Trophoblast cell (in vitro differentiated cells and primary cell): Measurements from ENCODE around the gene USH2A.

Experiments used
- DNase-seq, 2 donors: peaks; one replicate each; pipeline ENCODE4 v3.0.0-alpha.2; 2016
- H2AFZ ChIP-seq: 2 replicates; pipeline ENCODE4 v1.6.1; 2013; ENCODE audit warnings: low read length, moderate library complexity, mild to moderate bottlenecking; ENCODE audit not compliant: insufficient read depth, poor library complexity
- H2AK5ac ChIP-seq: 2 replicates; pipeline ENCODE4 v1.6.1; 2013; ENCODE audit warnings: mild to moderate bottlenecking, low read length
- H2BK120ac ChIP-seq: 2 replicates; pipeline ENCODE4 v1.6.1; 2013; ENCODE audit warnings: low read length, mild to moderate bottlenecking, moderate library complexity; ENCODE audit not compliant: insufficient read depth, poor library complexity
- H2BK12ac ChIP-seq: 2 replicates; pipeline ENCODE4 v1.6.1; 2013; ENCODE audit warnings: mild to moderate bottlenecking, low read length, moderate library complexity
- H2BK5ac ChIP-seq: 2 replicates; pipeline ENCODE4 v1.6.1; 2013; ENCODE audit warnings: low read length, low read depth, moderate library complexity, mild to moderate bottlenecking; ENCODE audit not compliant: poor library complexity
- H3K14ac ChIP-seq: 2 replicates; pipeline ENCODE4 v1.6.1; 2013; ENCODE audit warnings: mild to moderate bottlenecking, low read length
- H3K18ac ChIP-seq: 2 replicates; pipeline ENCODE4 v1.6.1; 2013; ENCODE audit warnings: mild to moderate bottlenecking, low read length
- H3K23ac ChIP-seq: 2 replicates; pipeline ENCODE4 v1.6.1; 2013; ENCODE audit warnings: low read length
- H3K27ac ChIP-seq: 2 replicates; pipeline ENCODE4 v1.5.1; 2013; ENCODE audit warnings: low read depth, mild to moderate bottlenecking, inconsistent platforms, low read length, moderate library complexity
- H3K27me3 ChIP-seq: 2 replicates; pipeline ENCODE4 v1.6.1; 2013; ENCODE audit warnings: inconsistent platforms, mild to moderate bottlenecking, low read length, moderate library complexity; ENCODE audit not compliant: insufficient read depth
- H3K36me3 ChIP-seq, 2 experiments: 1 replicate in 1 of 2; 2 replicates in 1 of 2; pipeline ENCODE4 v1.6.1; 2013; ENCODE audit warnings: low read length in 2 of 2, mild to moderate bottlenecking in 2 of 2, moderate library complexity in 1 of 2; ENCODE audit not compliant: insufficient read depth in 2 of 2, control insufficient read depth in 1 of 2
- H3K4ac ChIP-seq: 2 replicates; pipeline ENCODE4 v1.6.1; 2013; ENCODE audit warnings: low read depth, mild to moderate bottlenecking, low read length, moderate library complexity
- H3K4me1 ChIP-seq, 2 experiments: 1 replicate in 1 of 2; 2 replicates in 1 of 2; pipeline ENCODE4 v1.6.1; 2013; ENCODE audit warnings: low read length in 2 of 2, mild to moderate bottlenecking in 2 of 2, moderate library complexity in 1 of 2; ENCODE audit not compliant: insufficient read depth in 2 of 2, control insufficient read depth in 1 of 2
- H3K4me2 ChIP-seq: 2 replicates; pipeline ENCODE4 v1.6.1; 2013; ENCODE audit warnings: inconsistent platforms, mild to moderate bottlenecking, low read length, moderate library complexity
- H3K4me3 ChIP-seq: 2 replicates; pipeline ENCODE4 v1.5.1; 2013; ENCODE audit warnings: mild to moderate bottlenecking, low read depth, low read length, inconsistent platforms
- H3K79me1 ChIP-seq: one replicate; pipeline ENCODE4 v1.6.1; 2013; ENCODE audit warnings: low read length
- H3K79me2 ChIP-seq: 2 replicates; pipeline ENCODE4 v1.6.1; 2013; ENCODE audit warnings: low read length, mild to moderate bottlenecking; ENCODE audit not compliant: control insufficient read depth, insufficient read depth, poor library complexity
- H3K9ac ChIP-seq: 2 replicates; pipeline ENCODE4 v1.6.1; 2013; ENCODE audit warnings: mild to moderate bottlenecking, low read length
- H3K9me3 ChIP-seq: 2 replicates; pipeline ENCODE4 v1.6.1; 2013; ENCODE audit warnings: low read depth, mild to moderate bottlenecking, control low read depth, inconsistent platforms, low read length; ENCODE audit not compliant: insufficient read depth
- H4K12ac ChIP-seq: 2 replicates; pipeline ENCODE4 v1.6.1; 2013; ENCODE audit warnings: low read depth, mild to moderate bottlenecking, low read length, moderate library complexity
- H4K8ac ChIP-seq: 2 replicates; pipeline ENCODE4 v1.6.1; 2013; ENCODE audit warnings: low read depth, mild to moderate bottlenecking, low read length, moderate library complexity
- H4K91ac ChIP-seq: one replicate; pipeline ENCODE4 v1.6.1; 2013; ENCODE audit warnings: low read depth, mild to moderate bottlenecking, low read length, moderate library complexity
- WGBS: extraction: QIAGEN DNeasy Blood & Tissue Kit; methylation state at CpG from one replicate; pipeline ENCODE4 v1.1.7; 2013; ENCODE audit warnings: missing lambda C conversion rate; ENCODE audit not compliant: insufficient read length, insufficient coverage; ENCODE audit errors: extremely low coverage; 5-methylcytosine and 5-hydroxymethylcytosine counted together

USH2A gene

GRCh38 chr1:215957663-215958062 lies 465.6 kb downstream of the USH2A start:
- no peak overlapping the region for H3K4me3 ChIP-seq
- no peaks in the 10 kb centered on the region for H3K27me3 ChIP-seq
- no CpG with 5 or more reads among the region's 7 CpGs for WGBS
- H3K9ac ChIP-seq: no peak overlapping the region
- no peak overlapping the region for H2BK120ac ChIP-seq
- H3K27ac ChIP-seq: no peak overlapping the region
- H2BK5ac ChIP-seq: no peak overlapping the region
- H3K36me3 ChIP-seq: no peaks in the 10 kb centered on the region
- no peak overlapping the region for H4K91ac ChIP-seq
- no peak overlapping the region for H3K4ac ChIP-seq
- no peaks in the 10 kb centered on the region for H3K9me3 ChIP-seq
- no peak overlapping the region for H3K4me2 ChIP-seq
- H4K12ac ChIP-seq: no peak overlapping the region
- H3K18ac ChIP-seq: no peak overlapping the region
- no peaks in the 10 kb centered on the region for H3K4me1 ChIP-seq
- DNase-seq: no peak
- no peaks in the 10 kb centered on the region for H3K79me2 ChIP-seq
- no peak overlapping the region for H3K14ac ChIP-seq
- no peak overlapping the region for H2AK5ac ChIP-seq
- no peak overlapping the region for H2BK12ac ChIP-seq
- no peak overlapping the region for H3K23ac ChIP-seq
- no peaks in the 10 kb centered on the region for H3K79me1 ChIP-seq
- no peak overlapping the region for H4K8ac ChIP-seq
- H2AFZ ChIP-seq: no peak overlapping the region

GRCh38 chr1:215932558-215932957 lies 490.7 kb downstream of the USH2A start:
- Histone ChIP-seq H3K79me2 (no peaks in the 10 kb centered on the region), H2BK120ac (no peak overlapping the region), H3K4me3 (no peak overlapping the region), H2BK5ac (no peak overlapping the region), H3K4me1 (no peaks in the 10 kb centered on the region), H2AK5ac (no peak overlapping the region), H4K91ac (no peak overlapping the region), H2AFZ (no peak overlapping the region), H3K9ac (no peak overlapping the region), H3K4me2 (no peak overlapping the region), H3K36me3 (no peaks in the 10 kb centered on the region), H3K79me1 (no peaks in the 10 kb centered on the region), H3K27me3 (no peaks in the 10 kb centered on the region), H4K12ac (no peak overlapping the region), H3K9me3 (no peaks in the 10 kb centered on the region), H3K27ac (no peak overlapping the region), H3K14ac (no peak overlapping the region), H2BK12ac (no peak overlapping the region), H3K23ac (no peak overlapping the region), H4K8ac (no peak overlapping the region), H3K4ac (no peak overlapping the region), H3K18ac (no peak overlapping the region)
- DNase-seq: peak in 1 of 2 donors; percentile 1
- WGBS: no CpG with 5 or more reads among the region's 3 CpGs

GRCh38 chr1:215926670-215927069 lies 496.6 kb downstream of the USH2A start:
- Histone ChIP-seq H2BK5ac (no peak overlapping the region), H3K4me1 (no peaks in the 10 kb centered on the region), H3K23ac (no peak overlapping the region), H2BK12ac (no peak overlapping the region), H3K9me3 (no peaks in the 10 kb centered on the region), H3K4me2 (no peak overlapping the region), H3K4me3 (no peak overlapping the region), H2AK5ac (no peak overlapping the region), H3K9ac (no peak overlapping the region), H2BK120ac (no peak overlapping the region), H3K27ac (no peak overlapping the region), H3K14ac (no peak overlapping the region), H3K4ac (no peak overlapping the region), H3K27me3 (no peaks in the 10 kb centered on the region), H3K36me3 (no peaks in the 10 kb centered on the region), H3K79me2 (no peaks in the 10 kb centered on the region), H4K8ac (no peak overlapping the region), H3K79me1 (no peaks in the 10 kb centered on the region), H2AFZ (no peak overlapping the region), H4K12ac (no peak overlapping the region), H4K91ac (no peak overlapping the region), H3K18ac (no peak overlapping the region)
- no CpG with 5 or more reads among the region's 12 CpGs for WGBS
- no peak for DNase-seq

DNA sequence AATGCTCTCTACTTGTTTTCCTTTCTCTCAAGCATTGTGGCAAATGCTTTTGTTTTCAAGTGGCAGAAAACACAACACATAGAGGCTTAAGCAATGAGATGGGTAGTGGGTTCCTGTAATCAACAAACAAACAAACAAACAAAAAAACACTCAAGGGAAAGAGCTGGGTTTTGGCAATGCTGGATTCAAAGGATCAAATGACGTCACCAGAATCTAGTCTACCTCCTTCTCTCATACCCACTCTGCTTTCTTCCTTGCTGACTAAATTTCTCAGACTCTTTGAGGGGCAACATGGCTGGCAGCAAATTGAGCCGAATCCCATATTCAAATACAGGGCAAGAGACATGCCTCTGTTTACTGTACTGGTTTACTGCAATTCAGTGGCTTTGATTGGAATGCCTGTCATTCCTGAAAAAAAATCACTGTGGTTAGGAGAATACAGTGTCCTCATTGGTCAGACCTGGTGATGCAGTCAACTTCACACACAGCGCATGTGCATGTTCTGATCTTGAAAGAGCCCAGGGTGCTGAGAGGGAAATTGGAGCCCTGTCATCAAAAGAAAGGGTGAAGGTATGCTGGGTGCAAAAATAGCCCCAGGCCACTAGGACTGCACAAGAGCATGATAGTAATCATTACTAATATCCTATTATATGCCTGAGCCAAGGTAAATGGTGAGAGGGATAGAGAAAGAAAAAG lies 500.0 kb downstream of the USH2A start:
- DNase-seq: peak; percentile 31 to 43
- no peak overlapping the region for H3K23ac ChIP-seq
- H4K12ac ChIP-seq: no peak overlapping the region
- no peak overlapping the region for H3K27ac ChIP-seq
- H3K4me3 ChIP-seq: no peak overlapping the region
- no peaks in the 10 kb centered on the region for H3K27me3 ChIP-seq
- no peak overlapping the region for H3K4ac ChIP-seq
- no CpG with 5 or more reads among the region's 3 CpGs for WGBS
- no peaks in the 10 kb centered on the region for H3K79me2 ChIP-seq
- H3K9ac ChIP-seq: no peak overlapping the region
- H2AK5ac ChIP-seq: no peak overlapping the region
- H3K36me3 ChIP-seq: no peaks in the 10 kb centered on the region
- H2BK12ac ChIP-seq: no peak overlapping the region
- H3K18ac ChIP-seq: no peak overlapping the region
- no peaks in the 10 kb centered on the region for H3K9me3 ChIP-seq
- no peak overlapping the region for H4K8ac ChIP-seq
- H3K79me1 ChIP-seq: no peaks in the 10 kb centered on the region
- no peak overlapping the region for H4K91ac ChIP-seq
- no peak overlapping the region for H2BK120ac ChIP-seq
- H2BK5ac ChIP-seq: no peak overlapping the region
- H3K4me1 ChIP-seq: no peaks in the 10 kb centered on the region
- no peak overlapping the region for H3K4me2 ChIP-seq
- H3K14ac ChIP-seq: no peak overlapping the region
- H2AFZ ChIP-seq: no peak overlapping the region
